ENCODE data around the gene DBP.
"Not testable (repeated sequence)": the region's sequence is repeated elsewhere in the genome, so short reads cannot be mapped to it uniquely, and the experiment has no call there.

Gene DBP

GRCh38 chr19:48639483-48640375, 2.5 kb upstream of the DBP start:
- no peak for DNase-seq (ENCODE audit: low spot score)

DNA sequence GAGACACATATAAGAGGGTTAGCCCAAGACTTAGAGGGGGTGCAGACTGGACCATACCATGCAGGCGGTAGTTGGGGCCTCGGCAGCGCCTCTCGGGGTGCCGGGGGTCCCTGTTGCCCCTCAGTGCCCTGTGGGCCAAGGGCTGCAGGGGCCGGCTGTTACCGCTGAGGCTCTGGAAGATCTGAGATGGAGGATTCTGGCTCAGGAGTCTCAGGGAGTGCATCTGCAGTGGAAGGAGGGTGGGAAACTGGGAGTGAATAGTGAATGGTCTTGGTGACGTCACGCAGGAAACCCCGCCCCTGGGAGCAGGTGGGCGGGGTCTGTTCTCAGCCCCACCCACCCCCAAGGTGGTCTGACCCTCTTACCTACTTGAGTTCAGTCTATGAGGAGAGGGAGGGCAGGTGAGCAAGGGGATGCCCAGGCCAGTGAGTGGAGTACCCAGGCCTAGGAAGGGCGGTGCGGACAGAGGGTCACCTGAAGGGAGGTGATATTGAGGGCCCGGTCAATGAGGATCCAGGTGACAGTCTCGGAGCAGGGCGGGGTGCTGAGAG, 1.7 kb upstream of the DBP start:
- no peak for DNase-seq (ENCODE audit: low spot score)

GRCh38 chr19:48637948-48638830, 1.0 kb upstream of the DBP start:
- DNase-seq (ENCODE audit: low spot score), result peak; percentile 78

GRCh38 chr19:48637449-48637947, 319 bp upstream of the DBP start:
- DNase-seq (ENCODE audit: low spot score), result peak; percentile 98

- no peak for DNase-seq (ENCODE audit: low spot score)
These were observed 967 bp downstream of the DBP start for GRCh38 chr19:48635966-48636858.

GRCh38 chr19:48635263-48635965, 1.8 kb downstream of the DBP start:
- peak; percentile 67 for DNase-seq (ENCODE audit: low spot score)

GRCh38 chr19:48634424-48635262, 2.5 kb downstream of the DBP start:
- DNase-seq (ENCODE audit: low spot score), result peak; percentile 93

GRCh38 chr19:48634036-48634342, 3.2 kb downstream of the DBP start:
- DNase-seq (ENCODE audit: low spot score), result no peak

- DNase-seq (ENCODE audit: low spot score), result no peak
These were observed 3.8 kb downstream of the DBP start for GRCh38 chr19:48633148-48634035.

- no peak for DNase-seq (ENCODE audit: low spot score)
These were observed 4.5 kb downstream of the DBP start for GRCh38 chr19:48632692-48633147.

GRCh38 chr19:48632286-48632685, 4.9 kb downstream of the DBP start:
- not testable (repeated sequence) for DNase-seq (ENCODE audit: low spot score)

DNA sequence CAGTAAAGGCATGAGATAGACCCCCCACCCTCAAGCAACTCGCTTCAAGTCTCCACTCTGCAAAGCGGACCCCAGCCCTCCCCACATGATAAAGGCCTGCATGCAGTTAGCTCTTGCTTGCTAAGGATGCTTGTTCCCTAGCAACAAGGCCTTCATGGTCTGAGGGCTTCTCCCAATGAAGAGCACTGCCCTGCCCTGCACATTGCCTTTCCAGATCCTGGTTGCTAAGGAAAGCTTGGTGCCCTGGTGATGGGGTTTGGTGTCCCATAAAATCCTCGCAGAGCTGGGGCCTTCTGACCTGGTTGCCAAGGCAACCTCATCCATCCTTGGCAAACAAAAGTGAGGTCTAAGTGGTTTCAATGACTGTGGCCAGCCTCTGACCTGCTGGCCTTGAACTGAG, 6.0 kb downstream of the DBP start:
- DNase-seq (ENCODE audit: low spot score), result no peak

DNA sequence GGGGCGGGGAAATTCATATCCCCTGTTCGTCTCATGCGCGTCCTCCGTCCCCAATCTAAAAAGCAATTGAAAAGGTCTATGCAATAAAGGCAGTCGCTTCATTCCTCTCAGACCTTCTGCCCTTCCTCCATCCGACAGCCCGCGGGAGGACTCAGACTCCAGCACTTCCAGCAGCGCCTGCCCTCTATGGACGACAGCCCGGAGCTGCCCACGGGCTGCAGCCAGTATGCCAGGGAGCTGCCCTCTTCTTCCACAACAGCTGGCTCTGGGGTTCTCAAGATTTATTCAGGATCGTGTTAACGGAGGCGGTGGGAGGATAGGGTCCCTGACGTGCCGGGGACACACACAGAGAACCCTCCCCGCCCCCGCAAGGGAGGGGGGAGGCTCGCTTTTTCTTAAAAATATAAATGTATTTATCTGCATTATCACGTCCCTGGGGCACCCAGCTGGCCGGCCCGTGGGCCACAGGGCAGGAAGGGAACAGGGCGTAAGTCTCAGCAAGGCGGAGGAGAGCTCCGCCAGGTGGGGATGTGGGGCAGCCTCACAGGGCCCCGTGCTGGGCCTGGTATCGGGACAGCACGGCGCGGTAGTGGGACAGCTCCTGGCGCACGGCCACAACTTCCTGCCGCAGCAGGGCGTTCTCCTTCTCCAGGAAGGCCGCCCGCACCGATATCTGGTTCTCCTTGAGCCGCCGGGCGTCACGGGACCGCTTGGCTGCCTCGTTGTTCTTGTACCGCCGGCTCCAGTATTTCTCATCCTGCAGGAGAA, 6.7 kb downstream of the DBP start:
- no peak for DNase-seq (ENCODE audit: low spot score)

DNA sequence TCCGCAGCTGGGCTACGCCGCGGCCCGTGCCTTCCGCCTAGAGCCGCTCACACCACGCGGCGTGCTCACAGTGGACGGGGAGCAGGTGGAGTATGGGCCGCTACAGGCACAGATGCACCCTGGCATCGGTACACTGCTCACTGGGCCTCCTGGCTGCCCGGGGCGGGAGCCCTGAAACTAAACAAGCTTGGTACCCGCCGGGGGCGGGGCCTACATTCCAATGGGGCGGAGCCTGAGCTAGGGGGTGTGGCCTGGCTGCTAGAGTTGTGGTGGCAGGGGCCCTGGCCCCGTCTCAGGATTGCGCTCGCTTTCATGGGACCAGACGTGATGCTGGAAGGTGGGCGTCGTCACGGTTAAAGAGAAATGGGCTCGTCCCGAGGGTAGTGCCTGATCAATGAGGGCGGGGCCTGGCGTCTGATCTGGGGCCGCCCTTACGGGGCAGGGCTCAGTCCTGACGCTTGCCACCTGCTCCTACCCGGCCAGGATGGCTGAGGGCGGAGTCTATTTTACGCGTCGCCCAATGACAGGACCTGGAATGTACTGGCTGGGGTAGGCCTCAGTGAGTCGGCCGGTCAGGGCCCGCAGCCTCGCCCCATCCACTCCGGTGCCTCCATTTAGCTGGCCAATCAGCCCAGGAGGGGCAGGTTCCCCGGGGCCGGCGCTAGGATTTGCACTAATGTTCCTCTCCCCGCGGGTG, 7.4 kb downstream of the DBP start:
- no peak for DNase-seq (ENCODE audit: low spot score)

- DNase-seq (ENCODE audit: low spot score), result no peak
These were observed 7.9 kb downstream of the DBP start for GRCh38 chr19:48629297-48629598.

DNA sequence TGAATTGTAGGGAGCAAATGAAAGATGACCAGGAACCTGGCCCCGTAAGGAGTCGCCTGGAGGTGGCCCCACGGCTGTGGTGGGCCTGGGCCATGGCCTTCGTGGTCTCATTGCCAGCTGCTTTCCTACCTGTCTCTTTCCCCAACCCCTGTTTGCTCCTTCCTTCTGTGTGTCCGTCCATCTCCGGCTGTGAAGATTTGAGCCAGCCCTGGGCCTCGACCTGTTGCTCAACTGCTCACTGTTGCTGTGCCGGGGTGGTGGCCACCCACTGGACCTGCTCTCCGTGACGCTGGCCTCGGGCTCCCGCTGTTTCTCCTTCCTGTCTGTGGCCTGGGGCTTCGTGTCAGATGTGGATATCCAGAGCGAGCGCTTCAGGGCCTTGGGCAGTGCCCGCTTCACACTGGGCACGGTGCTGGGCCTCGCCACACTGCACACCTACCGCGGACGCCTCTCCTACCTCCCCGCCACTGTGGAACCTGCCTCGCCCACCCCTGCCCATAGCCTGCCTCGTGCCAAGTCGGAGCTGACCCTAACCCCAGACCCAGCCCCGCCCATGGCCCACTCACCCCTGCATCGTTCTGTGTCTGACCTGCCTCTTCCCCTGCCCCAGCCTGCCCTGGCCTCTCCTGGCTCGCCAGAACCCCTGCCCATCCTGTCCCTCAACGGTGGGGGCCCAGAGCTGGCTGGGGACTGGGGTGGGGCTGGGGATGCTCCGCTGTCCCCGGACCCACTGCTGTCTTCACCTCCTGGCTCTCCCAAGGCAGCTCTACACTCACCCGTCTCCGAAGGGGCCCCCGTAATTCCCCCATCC, 8.5 kb downstream of the DBP start:
- DNase-seq (ENCODE audit: low spot score), result no peak

- no peak for DNase-seq (ENCODE audit: low spot score)
These were observed 9.3 kb downstream of the DBP start for GRCh38 chr19:48627865-48628314.

Data from activated CD4-positive, alpha-beta T cell treated with anti-CD3 and anti-CD28 coated beads, Interleukin-2, Interleukin-4, amounts not matched to agents 100 ng/mL and 50 ng/mL, durations not matched to agents 16 hours and 8 hours (primary cell).